Immature natural killer cell (primary cell): ENCODE measurements around the gene WBP2NL. TPM values are rescaled to one million over a fixed set of nuclear protein-coding genes. Genes with fewer than 3 reads are reported as not detected.
"Not testable (repeated sequence)": the region's sequence is repeated elsewhere in the genome, so short reads cannot be mapped to it uniquely, and the experiment has no call there.

Experiments
- DNase-seq, 3 donors: peaks; one replicate each; pipeline ENCODE4 v3.0.0; 2022; ENCODE audit warnings: mixed read lengths in 1 of 3
- H3K27ac Mint-ChIP-seq, 6 donors: one replicate each; pipeline ENCODE4 v1.8.0; 2020; ENCODE audit warnings: mixed read lengths in 6 of 6, mild to moderate bottlenecking in 5 of 6, inconsistent platforms in 4 of 6, moderate library complexity in 3 of 6
- H3K27me3 Mint-ChIP-seq, 3 donors: one replicate each; pipeline ENCODE4 v1.8.0; 2020 to 2021; ENCODE audit warnings: low read depth in 3 of 3, mild to moderate bottlenecking in 3 of 3, mixed read lengths in 3 of 3, moderate library complexity in 3 of 3, inconsistent platforms in 1 of 3
- H3K36me3 Mint-ChIP-seq, 3 donors: one replicate each; pipeline ENCODE4 v1.8.0; 2020; ENCODE audit warnings: mixed read lengths in 3 of 3, inconsistent platforms in 2 of 3, mild to moderate bottlenecking in 2 of 3
- H3K4me1 Mint-ChIP-seq, 2 donors: one replicate each; pipeline ENCODE4 v1.8.0; 2020; ENCODE audit warnings: inconsistent platforms in 2 of 2, mild to moderate bottlenecking in 2 of 2, mixed read lengths in 2 of 2, moderate library complexity in 1 of 2
- H3K4me3 Mint-ChIP-seq, 5 donors: one replicate each; pipeline ENCODE4 v1.8.0; 2020; ENCODE audit warnings: mild to moderate bottlenecking in 5 of 5, mixed read lengths in 5 of 5, inconsistent platforms in 3 of 5, moderate library complexity in 3 of 5
- H3K9me3 Mint-ChIP-seq, 6 donors: one replicate each; pipeline ENCODE4 v1.8.0; 2020; ENCODE audit warnings: mild to moderate bottlenecking in 6 of 6, mixed read lengths in 6 of 6, inconsistent platforms in 4 of 6, moderate library complexity in 3 of 6
- polyA plus RNA-seq, 3 donors: library from polyadenylated mRNA; unstranded; fragments of 300-500 nt; fragmentation: Illumina TruSeq; gene quantifications; one replicate each; pipeline ENCODE4 v1.2.3, GENCODE V29; 2021

Gene WBP2NL, protein sequence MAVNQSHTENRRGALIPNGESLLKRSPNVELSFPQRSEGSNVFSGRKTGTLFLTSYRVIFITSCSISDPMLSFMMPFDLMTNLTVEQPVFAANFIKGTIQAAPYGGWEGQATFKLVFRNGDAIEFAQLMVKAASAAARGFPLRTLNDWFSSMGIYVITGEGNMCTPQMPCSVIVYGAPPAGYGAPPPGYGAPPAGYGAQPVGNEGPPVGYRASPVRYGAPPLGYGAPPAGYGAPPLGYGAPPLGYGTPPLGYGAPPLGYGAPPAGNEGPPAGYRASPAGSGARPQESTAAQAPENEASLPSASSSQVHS
- under 1 TPM in 2 of 3 donors, not detected in 1; 0.16 to 0.62 TPM for polyA plus RNA-seq

DNA sequence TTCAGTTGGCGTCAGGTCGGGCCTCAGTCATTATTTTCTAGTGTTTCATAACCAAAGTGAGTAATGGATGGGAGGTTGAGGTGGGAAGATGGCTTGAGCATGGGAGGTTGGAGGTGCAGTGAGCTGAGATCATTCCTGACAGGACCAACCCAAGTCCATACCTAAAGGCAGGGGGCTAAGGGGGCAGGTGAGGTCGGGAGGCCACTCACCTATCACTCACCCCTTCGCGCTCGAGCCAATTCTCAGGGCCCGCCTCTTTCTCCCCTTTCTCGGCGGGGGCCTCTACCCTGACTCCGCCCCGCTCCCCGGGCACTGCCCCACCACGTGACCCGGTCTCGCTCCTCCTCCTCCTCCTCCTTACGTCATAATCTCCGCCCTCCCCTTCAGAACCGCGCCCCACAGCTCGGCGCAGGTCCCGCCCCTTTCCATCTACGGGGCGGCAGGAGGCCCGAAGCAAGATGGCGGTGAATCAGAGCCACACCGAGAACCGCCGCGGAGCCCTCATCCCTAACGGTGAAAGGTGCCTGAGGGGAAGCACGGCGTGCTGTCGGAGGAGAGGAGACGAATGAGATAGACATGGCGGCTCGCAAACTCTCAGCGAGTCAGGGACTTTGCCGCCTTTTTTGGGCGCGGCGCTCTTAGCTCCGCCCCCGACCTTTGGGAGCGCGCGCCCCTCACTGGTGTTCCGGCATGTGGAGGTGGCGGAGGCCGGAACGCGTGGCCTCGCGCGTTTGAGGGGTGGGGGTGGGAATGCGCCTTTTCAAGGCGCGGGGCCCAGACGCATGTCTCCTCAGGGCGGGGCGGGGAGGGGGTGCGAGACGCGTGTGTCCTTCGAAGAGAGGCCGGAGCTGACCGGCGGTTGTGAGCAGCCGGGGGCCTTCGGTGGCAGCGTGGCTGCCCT is at the start of gene WBP2NL:
TSS of gene WBP2NL (plus strand) at position 428 of the 901 bp plus-strand sequence. CDS start at position 459, 31 bp downstream.
- peak; percentile 91 to 93 (median 92) for DNase-seq
- Mint-ChIP-seq H3K4me3 (peak within 1 kb of the TSS; percentile 94 to 99 (median 99)), H3K9me3 (peaks cover 0 to 3% (median 0%) of the 10 kb centered on the region in 6 donors), H3K36me3 (peaks cover 0 to 7% (median 3%) of the 10 kb centered on the region in 3 donors), H3K27ac (peak within 1 kb of the TSS; percentile 87 to 99 (median 94)), H3K4me1 (peaks cover 22 to 31% of the 10 kb centered on the region in 2 donors), H3K27me3 (peaks cover 3 to 8% (median 3%) of the 10 kb centered on the region in 3 donors)

DNA sequence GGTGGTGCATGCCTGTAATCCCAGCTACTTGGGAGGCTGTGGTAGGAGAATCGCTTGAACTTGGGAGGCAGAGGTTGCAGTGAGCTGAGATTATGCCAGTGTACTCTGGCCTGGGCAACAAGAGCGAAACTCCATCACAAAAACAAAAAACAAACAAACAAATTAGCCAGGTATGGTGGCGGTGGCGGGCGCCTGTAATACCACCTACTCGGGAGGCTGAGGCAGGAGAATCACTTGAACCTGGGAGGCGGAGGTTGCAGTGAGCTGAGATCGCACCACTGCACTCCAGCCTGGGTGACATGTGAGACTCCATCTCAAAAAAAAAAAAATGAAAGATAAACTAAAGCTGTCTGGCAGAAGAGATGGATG is 49.7 kb upstream of the WBP2NL start:
- H3K9me3 Mint-ChIP-seq, result not testable (repeated sequence)

DNA sequence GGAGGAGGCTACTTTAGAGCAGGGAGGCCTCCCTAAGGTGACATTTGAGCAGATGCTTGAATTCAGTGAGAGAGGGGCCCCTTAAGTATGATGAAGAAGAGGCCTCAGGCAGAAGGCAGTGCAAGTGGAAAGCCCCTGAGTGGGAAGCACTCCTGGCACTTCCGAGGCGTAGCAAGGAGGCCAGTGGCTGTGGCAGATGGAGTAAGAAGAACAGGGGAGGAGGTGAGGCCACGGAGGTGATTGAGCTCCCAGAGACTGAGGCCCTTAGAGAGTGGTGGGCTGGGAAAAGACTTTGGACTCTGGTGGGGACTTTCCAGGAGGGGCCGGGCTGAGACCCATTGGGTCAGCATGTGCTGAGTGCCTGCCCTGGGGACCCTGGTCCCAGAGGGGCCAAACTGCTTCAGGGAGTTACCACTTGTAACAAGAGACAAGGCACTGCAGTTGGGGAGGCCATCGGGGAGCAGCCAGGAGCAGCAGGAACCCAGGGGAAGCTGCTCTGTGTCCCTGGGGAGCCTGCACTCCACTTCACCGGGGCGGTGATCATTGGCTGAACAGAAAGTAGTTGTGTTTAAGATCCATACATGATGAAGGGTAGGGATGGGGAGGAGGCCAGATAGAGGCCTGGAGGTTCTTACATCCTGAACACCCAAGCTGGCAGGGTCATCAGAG is 49.2 kb upstream of the WBP2NL start:
- Mint-ChIP-seq H3K27ac (no peak overlapping the region), H3K27me3 (peaks cover 0 to 5% (median 4%) of the 10 kb centered on the region in 3 donors), H3K36me3 (no peaks in the 10 kb centered on the region), H3K4me3 (no peak overlapping the region), H3K9me3 (no peaks in the 10 kb centered on the region), H3K4me1 (peaks cover 17% of the 10 kb centered on the region in 2 donors)
- DNase-seq, result no peak

More for the DNA sequence above, 49.7 kb upstream of the WBP2NL start:
- peaks cover 17% of the 10 kb centered on the region in 2 donors for H3K4me1 Mint-ChIP-seq
- not testable (repeated sequence) for H3K27ac Mint-ChIP-seq, H3K36me3 Mint-ChIP-seq, H3K27me3 Mint-ChIP-seq, DNase-seq, H3K4me3 Mint-ChIP-seq

DNA sequence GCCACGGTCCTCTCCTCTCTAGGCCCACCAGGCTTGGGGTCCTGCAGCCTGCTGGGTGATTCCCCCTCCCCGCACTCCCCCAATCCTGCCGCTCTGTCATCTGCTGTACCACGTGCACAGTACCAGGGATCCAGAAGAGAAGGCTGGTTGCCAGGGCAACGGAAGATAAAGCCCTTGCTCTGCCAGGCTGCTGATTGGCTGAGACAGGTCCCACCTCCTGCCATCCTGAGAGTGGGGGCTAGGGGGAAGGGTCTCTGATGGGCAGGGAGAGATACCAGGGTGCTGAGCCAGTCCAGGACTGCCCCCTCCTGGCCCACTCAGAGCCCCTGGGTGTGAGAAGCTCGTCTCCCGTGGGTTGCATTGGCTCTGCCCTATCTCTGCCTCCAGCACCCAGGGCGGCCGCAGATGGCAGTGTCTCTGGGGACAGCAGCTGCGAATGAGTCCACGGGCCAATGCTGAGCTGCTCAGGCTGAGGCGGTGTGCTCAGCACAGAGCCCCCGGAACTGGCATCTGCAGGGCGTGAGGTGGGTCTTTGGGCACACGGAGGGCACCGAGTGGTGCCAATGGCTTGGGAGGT is 46.6 kb upstream of the WBP2NL start, which contains the start of gene SMIM45:
TSS of gene SMIM45 (plus strand) at position 253 of the 577 bp plus-strand sequence.
- Mint-ChIP-seq H3K4me3 (no peak within 1 kb of the TSS), H3K27ac (no peak within 1 kb of the TSS), H3K36me3 (no peaks in the 10 kb centered on the region), H3K9me3 (no peaks in the 10 kb centered on the region), H3K27me3 (peaks cover 0 to 3% (median 0%) of the 10 kb centered on the region in 3 donors), H3K4me1 (peaks cover 4 to 6% of the 10 kb centered on the region in 2 donors)
- DNase-seq, result no peak

DNA sequence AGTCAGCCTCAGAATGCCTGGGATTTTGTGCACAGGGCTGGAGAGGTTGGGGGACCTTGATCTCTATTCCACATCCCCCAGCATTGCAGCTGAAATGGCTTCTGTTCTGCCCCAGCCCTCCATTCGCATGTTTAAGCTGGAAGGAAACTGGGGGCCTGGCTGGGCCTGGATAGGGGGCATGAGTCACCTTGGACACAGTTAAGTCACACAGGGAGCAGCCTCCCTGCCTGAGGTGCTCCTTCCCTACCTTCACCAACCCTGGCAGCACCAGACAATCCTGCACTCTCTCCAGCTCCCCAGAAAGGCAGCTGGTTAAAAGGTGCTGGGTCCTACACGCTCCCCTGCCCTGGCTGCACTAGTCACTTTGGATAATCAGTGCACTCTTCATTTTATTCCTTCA is 45.9 kb upstream of the WBP2NL start:
- Mint-ChIP-seq H3K27ac (no peak overlapping the region), H3K27me3 (peaks cover 0 to 3% (median 2%) of the 10 kb centered on the region in 3 donors), H3K9me3 (no peaks in the 10 kb centered on the region), H3K4me1 (peaks cover 5 to 6% of the 10 kb centered on the region in 2 donors), H3K4me3 (no peak overlapping the region), H3K36me3 (no peaks in the 10 kb centered on the region)
- DNase-seq, result no peak

DNA sequence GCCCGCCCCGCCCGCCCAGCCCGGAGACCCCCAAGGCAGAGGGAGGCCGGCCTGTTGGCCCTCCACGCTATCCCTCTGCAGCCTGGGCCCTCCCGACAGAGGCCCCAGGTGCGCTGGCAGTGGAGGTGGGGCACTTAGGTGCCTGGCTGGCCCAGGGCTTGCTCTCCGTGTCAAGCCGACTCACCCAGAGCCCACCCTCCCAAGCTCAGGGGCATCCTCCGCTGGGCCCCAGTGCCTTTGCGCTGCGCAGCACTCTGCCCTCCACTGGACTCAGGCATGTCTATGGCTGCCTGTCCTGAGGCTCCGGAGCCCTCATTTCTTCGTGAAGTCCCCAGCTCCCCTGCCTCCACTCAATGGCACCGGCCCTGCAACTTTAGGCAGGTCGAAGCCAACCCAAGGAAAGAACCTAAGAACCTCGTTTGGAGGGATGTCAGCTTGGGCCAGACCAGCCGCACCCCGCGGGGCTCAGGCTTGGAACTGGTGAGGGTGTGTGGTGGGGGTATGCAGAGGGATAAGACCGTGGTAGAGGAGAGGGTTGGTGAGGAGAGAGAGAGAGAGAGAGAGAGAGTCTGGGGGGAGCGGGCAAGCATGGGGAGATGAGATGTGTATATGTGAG is 40.5 kb upstream of the WBP2NL start:
- H3K27ac Mint-ChIP-seq, result no peak overlapping the region
- H3K4me1 Mint-ChIP-seq, result peaks cover 6 to 12% of the 10 kb centered on the region in 2 donors
- H3K9me3 Mint-ChIP-seq, result no peaks in the 10 kb centered on the region
- DNase-seq, result no peak
- H3K27me3 Mint-ChIP-seq, result peaks cover 0 to 4% (median under 1%) of the 10 kb centered on the region in 3 donors
- H3K4me3 Mint-ChIP-seq, result peak overlapping the region in 1 of 5 donors; percentile 21
- H3K36me3 Mint-ChIP-seq, result no peaks in the 10 kb centered on the region

DNA sequence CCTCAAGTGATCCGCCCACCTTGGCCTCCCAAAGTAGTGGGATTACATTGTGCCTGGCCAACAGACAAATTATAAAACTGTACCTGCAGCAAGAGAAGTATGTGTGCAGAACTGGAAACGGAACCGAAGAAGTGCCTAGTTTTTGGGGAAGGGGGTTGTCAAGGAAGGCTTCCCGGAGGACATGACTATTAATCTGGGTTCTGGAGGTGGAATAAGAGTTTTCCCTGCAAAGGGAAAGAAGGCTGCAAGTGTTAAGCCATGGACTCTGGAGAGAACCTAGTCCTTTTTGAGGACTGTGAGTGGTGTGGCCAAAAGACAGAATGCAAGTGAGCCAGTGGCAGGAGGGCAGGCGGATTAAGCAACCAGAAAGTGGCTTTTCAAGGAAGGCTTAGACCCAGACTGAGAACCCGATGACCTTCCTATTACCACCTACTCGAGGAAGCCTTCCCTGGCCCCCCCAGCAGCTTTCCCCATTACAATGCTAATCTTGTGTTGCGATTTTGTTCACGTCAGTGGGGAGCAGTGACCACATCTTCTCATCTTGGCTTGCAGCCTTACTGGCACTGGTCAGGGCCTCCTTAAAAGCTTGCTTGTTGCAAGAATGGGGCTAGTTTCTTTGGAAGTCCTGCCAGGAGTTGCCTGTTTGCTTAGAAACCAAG is 35.0 kb upstream of the WBP2NL start:
- peaks cover 0 to 2% (median 2%) of the 10 kb centered on the region in 3 donors for H3K27me3 Mint-ChIP-seq
- H3K4me3 Mint-ChIP-seq, result no peak overlapping the region
- H3K9me3 Mint-ChIP-seq, result no peaks in the 10 kb centered on the region
- peak overlapping the region in 1 of 6 donors; percentile 32 for H3K27ac Mint-ChIP-seq
- DNase-seq, result no peak
- H3K4me1 Mint-ChIP-seq, result peaks cover 0 to 8% of the 10 kb centered on the region in 2 donors
- no peaks in the 10 kb centered on the region for H3K36me3 Mint-ChIP-seq

DNA sequence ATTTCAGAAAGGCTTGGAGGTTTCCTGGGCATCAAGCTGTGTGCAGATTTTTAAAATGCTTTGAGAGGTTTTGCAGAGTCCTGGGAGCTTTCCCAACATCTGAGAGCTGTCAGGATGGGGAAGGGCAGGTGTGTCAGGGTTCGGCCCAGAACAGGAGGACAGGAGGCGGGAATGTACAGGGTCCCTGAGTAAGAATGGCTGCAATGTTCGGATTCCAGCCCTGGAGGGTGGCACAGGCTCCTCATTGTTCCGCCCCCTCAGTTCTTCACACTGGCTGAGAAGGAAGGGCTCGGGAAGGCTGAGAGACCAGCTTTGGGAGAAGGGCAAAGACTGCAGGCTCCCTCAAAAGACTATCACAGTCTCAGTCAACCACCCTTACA is 34.5 kb upstream of the WBP2NL start:
- Mint-ChIP-seq H3K27me3 (peaks cover 0 to 2% (median 2%) of the 10 kb centered on the region in 3 donors), H3K4me1 (peaks cover 0 to 8% of the 10 kb centered on the region in 2 donors), H3K4me3 (no peak overlapping the region), H3K9me3 (no peaks in the 10 kb centered on the region), H3K36me3 (no peaks in the 10 kb centered on the region), H3K27ac (no peak overlapping the region)
- DNase-seq, result no peak

DNA sequence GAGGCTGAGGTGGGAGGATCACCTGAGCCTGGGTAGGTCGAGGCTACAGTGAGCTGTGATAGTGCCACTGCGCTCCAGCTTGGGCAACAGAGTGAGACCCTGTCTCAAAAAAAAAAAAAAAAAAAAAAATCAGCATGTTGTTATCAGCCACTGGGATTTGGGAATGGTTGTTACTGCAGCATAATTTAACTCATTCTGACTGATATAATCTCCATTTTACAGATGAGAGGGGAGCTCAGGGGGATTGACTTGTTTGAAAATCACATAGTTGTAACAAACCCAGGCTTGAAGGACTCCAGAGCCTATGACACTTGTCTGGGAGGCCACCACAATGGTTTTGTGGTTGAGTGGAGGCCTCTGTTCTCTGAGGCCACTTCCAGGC is 32.4 kb upstream of the WBP2NL start:
- Mint-ChIP-seq H3K4me3 (no peak overlapping the region), H3K9me3 (peaks cover 0 to 1% (median 0%) of the 10 kb centered on the region in 6 donors), H3K27ac (no peak overlapping the region), H3K36me3 (no peaks in the 10 kb centered on the region), H3K4me1 (no peaks in the 10 kb centered on the region), H3K27me3 (peaks cover 0 to 2% (median 2%) of the 10 kb centered on the region in 3 donors)
- no peak for DNase-seq

DNA sequence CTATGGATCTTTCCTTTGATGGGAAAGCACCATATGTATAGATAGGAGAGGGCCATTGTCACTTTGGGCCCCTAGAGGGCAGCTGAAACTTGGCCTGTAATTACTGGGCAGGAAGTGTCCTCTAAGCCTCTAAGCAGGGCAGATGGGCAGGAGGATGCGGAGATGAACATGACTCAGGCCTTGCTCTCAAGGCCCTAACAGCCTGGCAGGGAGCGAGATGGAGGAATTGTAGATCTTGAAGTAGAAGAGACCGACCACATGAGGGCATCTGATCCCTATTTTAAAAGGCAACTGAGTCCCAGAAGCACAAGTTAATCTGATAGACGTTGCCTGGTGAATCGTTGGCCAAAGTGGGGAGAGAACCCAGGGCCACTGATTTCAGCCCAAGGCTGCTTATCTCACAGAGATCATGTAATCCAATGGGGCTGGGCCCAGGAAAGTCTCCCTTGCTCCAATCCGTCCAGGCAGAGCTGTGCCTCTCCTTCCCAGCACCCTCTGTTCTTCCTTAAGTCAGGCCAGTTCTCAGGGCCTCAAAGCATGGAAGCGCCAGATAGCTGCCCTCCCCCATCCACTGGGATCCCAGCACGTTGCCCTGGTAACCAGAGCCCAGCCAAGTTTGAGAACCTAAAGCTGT is 31.9 kb upstream of the WBP2NL start:
- Mint-ChIP-seq H3K4me3 (no peak overlapping the region), H3K27me3 (peaks cover 0 to 2% (median 2%) of the 10 kb centered on the region in 3 donors), H3K36me3 (no peaks in the 10 kb centered on the region), H3K27ac (no peak overlapping the region), H3K4me1 (no peaks in the 10 kb centered on the region), H3K9me3 (peaks cover 0 to 1% (median 0%) of the 10 kb centered on the region in 6 donors)
- peak in 2 of 3 donors; percentile 12 to 40 for DNase-seq

DNA sequence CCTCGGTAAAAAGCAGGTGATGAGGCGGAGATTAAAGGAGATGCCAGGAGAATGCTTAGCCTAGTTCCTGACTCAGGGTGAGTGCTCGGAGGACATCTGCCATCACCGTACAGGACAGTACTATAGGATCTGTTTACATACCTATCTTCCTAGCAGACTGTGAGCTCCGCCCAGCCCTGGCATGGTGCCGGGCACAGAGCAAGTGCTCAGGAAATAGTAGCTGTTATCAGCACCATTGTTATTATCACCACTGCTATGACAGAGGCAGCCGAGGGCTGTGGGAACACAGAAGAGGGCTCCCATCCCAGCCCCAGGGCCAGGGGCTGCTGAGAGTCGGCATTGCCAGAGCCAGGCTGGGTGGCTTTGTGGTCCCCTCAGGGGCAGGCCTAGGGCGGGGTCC is 30.0 kb upstream of the WBP2NL start:
- no peak overlapping the region for H3K4me3 Mint-ChIP-seq
- no peak for DNase-seq
- no peaks in the 10 kb centered on the region for H3K36me3 Mint-ChIP-seq
- H3K27me3 Mint-ChIP-seq, result peaks cover 5 to 6% (median 6%) of the 10 kb centered on the region in 3 donors
- no peak overlapping the region for H3K27ac Mint-ChIP-seq
- H3K4me1 Mint-ChIP-seq, result no peaks in the 10 kb centered on the region
- peaks cover 0 to 1% (median 0%) of the 10 kb centered on the region in 6 donors for H3K9me3 Mint-ChIP-seq

DNA sequence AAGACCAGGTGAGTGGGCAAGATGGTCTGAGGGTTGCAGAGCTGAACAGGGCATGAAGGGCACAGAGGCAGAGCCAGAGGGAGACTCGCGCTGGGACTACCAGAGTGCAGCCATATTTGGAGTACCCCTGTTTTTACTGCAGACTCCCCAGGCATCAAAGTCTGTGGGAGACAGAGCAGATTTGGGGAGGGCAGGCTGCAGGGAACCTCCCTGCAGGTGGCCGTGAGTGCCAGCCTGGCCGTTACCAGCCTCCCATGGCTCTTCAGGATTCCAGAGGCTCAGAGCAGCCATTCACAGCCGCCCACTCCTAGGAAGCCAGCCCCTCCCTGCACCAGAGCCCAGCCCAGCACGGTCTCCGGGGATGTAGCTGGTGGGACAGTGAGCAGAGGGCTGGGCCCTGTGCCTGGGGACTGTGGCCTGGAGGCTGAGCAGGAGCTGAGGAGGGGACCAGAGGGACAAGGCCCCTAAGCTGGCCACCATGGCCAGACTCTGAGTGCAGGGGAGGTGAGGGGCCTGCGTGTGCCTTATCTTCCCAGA is 29.4 kb upstream of the WBP2NL start, which contains the start of gene SEPTIN3:
TSS of gene SEPTIN3 (plus strand) at position 334 of the 537 bp plus-strand sequence. CDS start 2,050 bp downstream, outside the sequence.
- no peaks in the 10 kb centered on the region for H3K36me3 Mint-ChIP-seq

More for the DNA sequence above, 29.4 kb upstream of the WBP2NL start, which contains the start of gene SEPTIN3:
- no peaks in the 10 kb centered on the region for H3K4me1 Mint-ChIP-seq
- peaks cover 5 to 6% (median 6%) of the 10 kb centered on the region in 3 donors for H3K27me3 Mint-ChIP-seq
- no peak for DNase-seq
- peak within 1 kb of the TSS in 1 of 6 donors; percentile 67 for H3K27ac Mint-ChIP-seq
- H3K4me3 Mint-ChIP-seq, result no peak within 1 kb of the TSS
- H3K9me3 Mint-ChIP-seq, result peaks cover 0 to 1% (median 0%) of the 10 kb centered on the region in 6 donors
